SK-N-SH (cell line): ENCODE results near the gene ZNF586. TPM values are rescaled to one million over a fixed set of nuclear protein-coding genes. Genes with fewer than 3 reads are reported as not detected.

Source experiments
- polyA plus RNA-seq, 3 experiments: library from polyadenylated mRNA; depleted of rRNA; stranded (reverse); fragments of >200 nt; gene quantifications; 2 replicates each; pipeline ENCODE4 v1.2.3, GENCODE V29; 2012

Gene ZNF586
- polyA plus RNA-seq, 1 of the 3 experiments (the other 2 are of a cell fraction) = 3.5 TPM

Other genes starting within 250 kb of the ZNF586 start
- 2.4 and 3.3 TPM in 2 replicates for gene ZNF549, start 242.3 kb upstream of the ZNF586 start, polyA plus RNA-seq (2012; rRNA removed)
- gene ZNF550, start 209.8 kb upstream of the ZNF586 start, polyA plus RNA-seq (2012; rRNA removed) = 5.7 and 7.1 TPM in 2 replicates
- gene ZNF416, start 190.8 kb upstream of the ZNF586 start, polyA plus RNA-seq (2012; rRNA removed) = 2.0 and 2.8 TPM in 2 replicates
- 2.1 and 2.4 TPM in 2 replicates for gene ZIK1, start 185.5 kb upstream of the ZNF586 start, polyA plus RNA-seq (2012; rRNA removed)
- 4.4 and 4.6 TPM in 2 replicates for gene ZNF530, start 169.8 kb upstream of the ZNF586 start, polyA plus RNA-seq (2012; rRNA removed)
- 9.6 and 9.8 TPM in 2 replicates for gene ZNF134, start 155.4 kb upstream of the ZNF586 start, polyA plus RNA-seq (2012; rRNA removed)
- gene ZNF211, start 136.5 kb upstream of the ZNF586 start, polyA plus RNA-seq (2012; rRNA removed) = 8.6 and 10.7 TPM in 2 replicates
- gene ZSCAN4, start 100.7 kb upstream of the ZNF586 start, polyA plus RNA-seq (2012; rRNA removed) = not detected in 2 replicates
- gene ZNF551, start 87.7 kb upstream of the ZNF586 start, polyA plus RNA-seq (2012; rRNA removed) = 4.9 and 5.9 TPM in 2 replicates
- gene ZNF154, start 60.5 kb upstream of the ZNF586 start, polyA plus RNA-seq (2012; rRNA removed) = not detected in 2 replicates
- not detected in 2 replicates for gene ZNF671, start 42.1 kb upstream of the ZNF586 start, polyA plus RNA-seq (2012; rRNA removed)
- gene ZNF776, start 22.9 kb upstream of the ZNF586 start, polyA plus RNA-seq (2012; rRNA removed) = 7.5 and 10.0 TPM in 2 replicates
- gene ZNF552, start 45.2 kb downstream of the ZNF586 start, polyA plus RNA-seq (2012; rRNA removed) = 3.2 and 4.4 TPM in 2 replicates
- gene ZNF587B, start 60.6 kb downstream of the ZNF586 start, polyA plus RNA-seq (2012; rRNA removed) = 2.4 and 4.5 TPM in 2 replicates
- gene ZNF587, start 80.2 kb downstream of the ZNF586 start, polyA plus RNA-seq (2012; rRNA removed) = 7.4 and 12.1 TPM in 2 replicates
- gene ZNF814, start 119.4 kb downstream of the ZNF586 start, polyA plus RNA-seq (2012; rRNA removed) = 2.9 and 4.3 TPM in 2 replicates
- 1.7 and 3.0 TPM in 2 replicates for gene ZNF417, start 146.9 kb downstream of the ZNF586 start, polyA plus RNA-seq (2012; rRNA removed)
- gene ZNF418, start 165.7 kb downstream of the ZNF586 start, polyA plus RNA-seq (2012; rRNA removed) = 0.07 and 0.13 TPM in 2 replicates
- 3.7 and 4.3 TPM in 2 replicates for gene ZNF256, start 178.0 kb downstream of the ZNF586 start, polyA plus RNA-seq (2012; rRNA removed)
- not detected in 2 replicates for gene C19orf18, start 204.9 kb downstream of the ZNF586 start, polyA plus RNA-seq (2012; rRNA removed)
- gene ZNF606, start 233.1 kb downstream of the ZNF586 start, polyA plus RNA-seq (2012; rRNA removed) = 2.9 TPM in 2 replicates